SK-N-SH (cell line): ENCODE data around the gene LBR.

ENCODE experiments used
- CHD2 ChIP-seq: fragments of 150-350 bp; IDR thresholded peaks from 2 replicates; pipeline ENCODE4 v1.6.1; 2018; ENCODE audit warnings: low read length; ENCODE audit not compliant: partially characterized antibody
- EP300 ChIP-seq, 2 experiments: IDR thresholded peaks; 2 replicates each; pipeline versions ENCODE4 v1.4.0 to v1.6.1; 2012; ENCODE audit warnings: borderline replicate concordance in 1 of 2, low read depth in 1 of 2, low read length in 1 of 2
- RAD21 ChIP-seq: IDR thresholded peaks from 2 replicates; pipeline ENCODE4 v1.6.1; 2012; ENCODE audit warnings: mild to moderate bottlenecking, low read length
- RCOR1 ChIP-seq: fragments of 150-350 bp; IDR thresholded peaks from 2 replicates; pipeline ENCODE4 v1.6.1; 2017; ENCODE audit warnings: antibody characterized with exemption, low read length
- SIN3A ChIP-seq: IDR thresholded peaks from 2 replicates; pipeline ENCODE4 v1.6.1; 2012; ENCODE audit warnings: low read depth, mild to moderate bottlenecking, low read length, moderate library complexity, borderline replicate concordance
- TAF1 ChIP-seq: IDR thresholded peaks from 2 replicates; pipeline ENCODE4 v1.6.1; 2012; ENCODE audit warnings: low read depth, mild to moderate bottlenecking, low read length, moderate library complexity, borderline replicate concordance
- TF ChIP-seq, protein P1 (sequence below): fragments of 200-600 bp; sonication (generic); IDR thresholded peaks from 2 replicates; pipeline ENCODE4 v1.6.1; 2017; ENCODE audit warnings: antibody characterized with exemption, mild to moderate bottlenecking, moderate library complexity

DNA sequence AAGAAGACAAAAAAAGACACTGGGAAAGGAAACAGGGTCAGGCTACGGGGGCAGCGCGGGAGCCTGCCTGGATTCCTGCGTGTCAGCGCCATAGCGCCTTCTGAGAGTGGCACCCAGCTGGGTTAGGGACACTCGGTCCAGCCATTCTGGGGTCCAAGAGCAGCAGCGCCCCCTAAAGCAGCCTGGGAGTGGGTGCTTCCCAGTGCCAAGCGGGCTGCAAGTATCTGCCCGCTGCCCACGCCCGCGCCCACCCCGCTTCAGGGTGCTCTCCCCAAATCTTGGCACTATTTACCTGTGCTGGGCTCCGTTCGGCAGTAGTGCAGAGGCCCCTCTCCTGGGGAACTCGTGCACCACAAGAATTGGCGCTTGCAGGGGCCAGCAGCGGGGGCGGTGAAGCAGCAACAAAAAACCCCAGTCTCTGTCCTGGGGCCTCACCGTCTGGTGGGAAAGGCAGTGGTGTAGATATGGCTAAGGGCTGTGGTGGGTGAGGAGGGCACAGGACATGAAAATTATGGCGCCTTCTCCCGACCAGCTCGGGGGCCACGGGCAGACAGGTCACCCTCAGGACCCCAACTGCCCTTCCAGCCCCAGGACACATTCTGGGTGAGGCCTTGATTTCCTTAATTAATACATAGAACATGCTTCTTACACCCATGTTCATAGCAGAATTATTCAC is 24.1 kb upstream of the LBR start:
- TF ChIP-seq, protein P1, sequence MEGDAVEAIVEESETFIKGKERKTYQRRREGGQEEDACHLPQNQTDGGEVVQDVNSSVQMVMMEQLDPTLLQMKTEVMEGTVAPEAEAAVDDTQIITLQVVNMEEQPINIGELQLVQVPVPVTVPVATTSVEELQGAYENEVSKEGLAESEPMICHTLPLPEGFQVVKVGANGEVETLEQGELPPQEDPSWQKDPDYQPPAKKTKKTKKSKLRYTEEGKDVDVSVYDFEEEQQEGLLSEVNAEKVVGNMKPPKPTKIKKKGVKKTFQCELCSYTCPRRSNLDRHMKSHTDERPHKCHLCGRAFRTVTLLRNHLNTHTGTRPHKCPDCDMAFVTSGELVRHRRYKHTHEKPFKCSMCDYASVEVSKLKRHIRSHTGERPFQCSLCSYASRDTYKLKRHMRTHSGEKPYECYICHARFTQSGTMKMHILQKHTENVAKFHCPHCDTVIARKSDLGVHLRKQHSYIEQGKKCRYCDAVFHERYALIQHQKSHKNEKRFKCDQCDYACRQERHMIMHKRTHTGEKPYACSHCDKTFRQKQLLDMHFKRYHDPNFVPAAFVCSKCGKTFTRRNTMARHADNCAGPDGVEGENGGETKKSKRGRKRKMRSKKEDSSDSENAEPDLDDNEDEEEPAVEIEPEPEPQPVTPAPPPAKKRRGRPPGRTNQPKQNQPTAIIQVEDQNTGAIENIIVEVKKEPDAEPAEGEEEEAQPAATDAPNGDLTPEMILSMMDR, result no peak
- TF ChIP-seq CHD2 (no peak), RCOR1 (no peak), SIN3A (no peak), EP300 (IDR thresholded peaks at IDR 0.05; ENCODE audit: borderline replicate concordance in 1 of 2, low read depth in 1 of 2, low read length in 1 of 2) (no peak), TAF1 (no peak), RAD21 (no peak)
